Measurements from ENCODE around the gene DCTN2.
"Not testable (repeated sequence)": the region's sequence is repeated elsewhere in the genome, so short reads cannot be mapped to it uniquely, and the experiment has no call there.

DCTN2 gene

GRCh38 chr12:57527184-57527583 is 19.8 kb downstream of the DCTN2 start:
- DNase-seq (ENCODE audit: low read depth): no peak

- DNase-seq (ENCODE audit: low read depth): no peak
These were observed 20.4 kb downstream of the DCTN2 start for GRCh38 chr12:57526477-57527126.

- DNase-seq (ENCODE audit: low read depth): no peak
These were observed 21.2 kb downstream of the DCTN2 start for GRCh38 chr12:57525615-57526383.

- no peak for DNase-seq (ENCODE audit: low read depth)
These were observed 22.0 kb downstream of the DCTN2 start for GRCh38 chr12:57524814-57525614.

- no peak for DNase-seq (ENCODE audit: low read depth)
These were observed 23.0 kb downstream of the DCTN2 start for GRCh38 chr12:57523706-57524614.

DNA sequence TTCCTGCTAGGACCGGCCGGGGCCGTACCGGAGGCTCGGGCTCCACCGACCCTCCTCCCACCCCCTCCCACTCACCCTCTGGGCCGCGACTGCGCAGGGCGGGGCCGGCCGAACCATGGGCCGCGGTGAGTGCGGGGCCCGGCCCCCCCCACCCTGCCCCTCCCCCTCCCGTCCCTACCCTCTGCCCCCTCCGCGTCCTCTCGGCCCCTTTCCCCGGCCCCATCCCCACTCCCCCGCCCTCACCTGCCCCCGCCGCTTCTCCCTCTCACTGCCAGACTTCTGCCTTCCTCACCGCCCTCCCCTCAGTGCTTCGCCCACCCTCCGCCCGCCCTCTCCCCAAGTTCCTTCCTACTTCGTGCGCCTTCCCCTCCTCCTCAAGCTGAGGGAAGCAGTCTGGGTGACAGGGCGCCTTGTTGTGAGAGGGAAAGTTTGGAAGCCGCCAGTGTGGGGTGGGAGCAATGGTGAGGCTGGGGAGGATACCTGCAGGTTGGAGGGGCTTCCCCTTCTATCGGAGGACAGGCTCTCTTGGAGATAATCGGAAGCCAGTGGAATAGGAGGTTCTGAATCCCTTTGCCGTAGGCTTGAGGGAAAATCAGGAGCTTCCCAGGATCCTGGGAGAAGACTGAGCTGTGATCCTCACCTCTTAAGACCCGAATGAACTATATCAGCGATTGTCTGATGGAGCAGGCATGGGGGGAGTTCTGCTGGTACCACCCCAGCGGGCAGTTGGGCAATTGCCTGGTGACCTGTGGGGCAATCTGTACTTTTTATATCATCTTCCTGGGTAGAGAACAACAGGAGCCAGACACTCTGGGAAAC is 23.9 kb downstream of the DCTN2 start:
- DNase-seq (ENCODE audit: low read depth): no peak

DNA sequence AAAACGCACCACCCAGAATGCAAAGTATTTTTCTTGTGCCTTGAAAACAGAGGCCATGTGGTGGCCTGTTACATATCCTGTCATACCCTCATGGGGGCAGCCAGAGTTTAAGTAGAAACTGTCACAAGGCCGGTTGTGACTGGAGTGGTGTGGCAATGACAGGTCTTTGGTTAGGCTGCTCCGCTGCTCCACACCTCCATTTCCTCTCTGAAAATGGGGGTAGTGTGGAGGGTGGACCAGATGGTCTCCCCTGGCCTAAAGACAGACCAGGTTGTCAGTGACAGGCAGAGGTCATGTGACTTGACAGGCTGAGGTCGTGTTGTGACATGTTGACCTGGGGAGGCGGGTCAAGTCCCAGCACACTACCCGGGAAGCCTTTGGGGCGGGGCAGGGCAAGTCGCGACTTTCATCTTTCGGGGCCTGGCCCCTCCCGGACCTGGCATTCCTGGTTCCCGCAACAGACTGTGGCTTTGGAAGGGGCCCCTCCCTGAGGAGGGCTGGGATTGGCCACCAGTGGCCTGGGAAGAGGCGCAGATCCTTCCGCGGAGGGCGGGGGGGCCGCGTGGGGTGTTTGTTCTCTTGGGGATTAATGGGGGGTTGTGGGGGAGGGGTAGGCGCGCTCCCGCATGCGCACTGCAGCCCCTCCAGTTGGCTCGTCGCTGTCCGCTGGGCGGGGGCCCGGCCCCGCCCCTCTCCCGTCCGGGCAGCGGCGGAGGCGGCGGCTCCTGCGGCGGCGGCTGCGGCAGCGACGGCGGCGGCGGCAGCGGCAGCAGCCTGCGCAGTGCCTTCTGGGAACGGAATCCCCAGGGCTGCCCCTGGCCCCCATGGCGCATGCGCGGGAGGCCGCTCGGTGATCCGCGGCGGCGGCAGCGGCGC is 24.7 kb downstream of the DCTN2 start, which contains the start of gene MBD6:
TSS of gene MBD6 (plus strand) at position 814 of the 876 bp plus-strand sequence. CDS start 1,480 bp downstream, outside the sequence.
- peak; percentile 83 for DNase-seq (ENCODE audit: low read depth)

DNA sequence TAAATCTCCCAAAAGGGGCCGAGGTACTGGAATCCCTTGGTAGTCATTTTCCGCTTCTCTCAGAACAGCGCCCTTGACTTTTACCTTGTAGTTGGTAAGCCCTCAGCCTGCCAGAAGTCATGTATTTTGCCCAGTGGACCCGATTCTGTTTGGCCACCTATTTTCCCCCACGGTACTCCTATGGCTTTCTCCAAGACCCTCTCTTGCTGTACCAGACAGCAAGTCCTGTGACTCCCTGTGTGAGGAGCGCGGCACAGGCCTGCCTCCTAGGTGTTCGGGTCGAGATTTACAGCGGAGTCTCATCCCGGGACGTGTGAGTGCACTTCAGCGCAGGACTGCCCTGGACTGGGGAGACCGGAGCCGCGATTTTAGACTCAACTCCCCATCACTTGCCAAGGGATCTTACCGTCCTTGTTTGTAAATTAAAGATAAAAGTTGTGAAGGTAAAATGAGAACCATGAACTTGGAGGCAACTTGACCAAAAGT is 25.4 kb downstream of the DCTN2 start:
- DNase-seq (ENCODE audit: low read depth): no peak

DNA sequence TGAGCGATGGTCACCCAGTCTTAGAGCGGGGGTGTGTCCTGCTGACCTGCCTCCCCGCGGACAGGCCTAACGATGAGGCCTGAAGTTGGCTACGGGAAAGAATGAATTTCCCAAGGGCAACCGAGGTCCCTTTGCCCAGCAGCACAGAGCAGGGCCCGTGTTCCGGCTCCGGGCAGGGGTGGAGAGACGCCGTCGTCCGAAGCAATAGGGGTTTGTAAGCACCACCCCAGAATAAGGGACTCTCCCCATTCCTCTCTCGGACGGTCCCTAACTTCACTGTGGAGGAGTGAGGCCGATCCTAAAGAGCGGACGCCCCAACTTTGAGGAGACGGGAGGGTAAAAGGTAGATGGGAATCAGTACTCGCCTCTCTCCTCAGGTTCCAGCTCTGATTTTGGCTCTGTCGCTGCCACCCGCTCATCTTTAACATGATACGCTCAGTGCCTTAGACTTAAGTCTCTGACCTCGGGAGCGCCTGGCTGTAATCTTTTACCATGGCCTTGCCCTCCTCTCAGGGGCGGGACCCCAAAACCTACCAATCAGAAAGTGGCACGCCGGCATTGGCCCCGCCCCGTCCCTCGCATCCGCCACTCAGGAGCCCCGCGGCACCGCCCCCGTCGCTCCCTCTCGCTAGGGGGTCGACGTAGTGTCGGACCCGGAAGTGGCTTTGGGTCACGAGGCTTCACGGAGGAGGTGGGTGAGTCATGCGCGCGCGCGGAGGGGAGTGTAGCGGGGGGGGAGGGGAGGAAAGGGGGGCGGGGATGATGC is 26.8 kb downstream of the DCTN2 start, which contains the start of gene DDIT3:
TSS of gene DDIT3 (minus strand) at position 462 of the 766 bp plus-strand sequence. CDS start 3,108 bp downstream, outside the sequence.
- peak; percentile 97 for DNase-seq (ENCODE audit: low read depth)

DNA sequence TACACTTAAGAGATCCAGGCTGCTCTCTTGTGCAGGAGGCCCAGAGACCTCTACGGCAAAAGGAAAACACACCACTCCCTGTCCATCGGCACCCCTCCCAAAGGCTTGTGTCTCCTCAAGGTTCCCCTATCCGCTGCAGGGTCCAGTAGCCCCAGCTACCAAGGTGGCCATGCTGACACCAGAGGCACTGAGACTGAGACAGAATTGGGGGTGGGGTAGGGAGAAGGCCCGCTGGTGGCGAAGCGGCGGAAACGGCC is 27.3 kb downstream of the DCTN2 start:
- no peak for DNase-seq (ENCODE audit: low read depth)

GRCh38 chr12:57518920-57519795 is 27.8 kb downstream of the DCTN2 start:
- DNase-seq (ENCODE audit: low read depth): no peak

DNA sequence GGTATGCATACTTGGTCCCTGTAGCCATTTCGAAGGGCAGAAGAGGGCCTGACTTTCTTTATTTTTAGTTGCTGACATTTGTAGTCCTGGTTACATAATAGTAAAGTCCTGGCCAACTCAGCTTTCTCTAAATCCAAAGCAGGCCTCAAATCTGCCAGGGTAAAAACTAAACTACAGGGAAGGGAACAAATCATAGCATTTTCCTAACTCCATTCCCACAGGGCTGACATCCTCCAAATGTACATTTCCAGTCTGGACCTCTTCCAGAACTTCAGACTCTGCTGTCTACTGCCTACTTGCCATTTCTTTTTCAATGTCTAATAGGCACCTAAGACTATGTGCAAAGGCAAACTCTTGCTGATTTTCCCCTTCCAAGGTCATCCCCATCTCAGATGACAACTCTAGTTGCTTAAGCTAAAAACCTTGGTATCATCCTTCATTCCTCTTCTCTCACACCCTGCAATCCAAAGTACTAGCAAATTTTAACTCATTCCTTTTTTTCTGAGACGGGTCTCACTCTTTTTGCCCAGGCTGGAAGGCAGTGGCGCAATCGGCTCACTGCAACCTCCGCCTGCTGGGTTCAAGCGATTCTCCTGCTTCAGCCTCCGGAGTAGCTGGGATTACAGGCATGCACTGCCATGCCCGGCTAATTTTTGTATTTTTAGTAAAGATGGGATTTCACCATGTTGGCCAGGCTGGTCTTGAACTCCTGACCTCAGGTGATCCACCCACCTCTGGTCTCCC is 28.6 kb downstream of the DCTN2 start:
- no peak for DNase-seq (ENCODE audit: low read depth)

DNA sequence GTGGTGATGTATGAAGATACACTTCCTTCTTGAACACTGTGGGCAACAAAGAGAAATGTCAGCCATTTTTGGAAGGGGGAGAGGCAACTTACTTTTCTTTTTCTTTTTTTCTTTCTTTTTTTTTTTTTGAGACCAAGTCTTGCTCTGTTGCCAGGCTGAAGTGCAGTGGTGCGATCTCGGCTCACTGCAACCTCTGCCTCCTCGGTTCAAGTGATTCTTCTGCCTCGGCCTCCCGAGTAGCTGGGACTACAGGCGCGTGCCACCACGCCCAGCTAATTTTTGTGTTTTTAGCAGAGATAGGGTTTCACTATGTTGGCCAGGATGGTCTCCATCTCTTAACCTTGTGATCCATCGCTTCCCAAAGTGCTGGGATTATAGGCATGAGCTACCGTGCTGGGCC is 29.3 kb downstream of the DCTN2 start:
- not testable (repeated sequence) for DNase-seq (ENCODE audit: low read depth)

DNA sequence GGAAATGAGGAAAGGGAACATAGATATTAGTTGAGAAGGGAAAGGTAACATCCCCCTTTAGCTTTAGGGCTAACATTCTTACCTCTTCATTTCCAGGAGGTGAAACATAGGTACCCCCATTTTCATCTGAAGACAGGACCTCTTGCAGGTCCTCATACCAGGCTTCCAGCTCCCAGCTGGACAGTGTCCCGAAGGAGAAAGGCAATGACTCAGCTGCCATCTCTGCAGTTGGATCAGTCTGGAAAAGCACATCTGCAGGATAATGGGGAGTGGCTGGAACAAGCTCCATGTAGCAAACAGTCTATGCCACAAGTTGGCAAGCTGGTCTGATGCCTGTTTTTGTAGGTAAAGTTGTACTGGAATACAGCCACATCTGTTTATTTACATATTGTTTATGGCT is 29.8 kb downstream of the DCTN2 start:
- no peak for DNase-seq (ENCODE audit: low read depth)

DNA sequence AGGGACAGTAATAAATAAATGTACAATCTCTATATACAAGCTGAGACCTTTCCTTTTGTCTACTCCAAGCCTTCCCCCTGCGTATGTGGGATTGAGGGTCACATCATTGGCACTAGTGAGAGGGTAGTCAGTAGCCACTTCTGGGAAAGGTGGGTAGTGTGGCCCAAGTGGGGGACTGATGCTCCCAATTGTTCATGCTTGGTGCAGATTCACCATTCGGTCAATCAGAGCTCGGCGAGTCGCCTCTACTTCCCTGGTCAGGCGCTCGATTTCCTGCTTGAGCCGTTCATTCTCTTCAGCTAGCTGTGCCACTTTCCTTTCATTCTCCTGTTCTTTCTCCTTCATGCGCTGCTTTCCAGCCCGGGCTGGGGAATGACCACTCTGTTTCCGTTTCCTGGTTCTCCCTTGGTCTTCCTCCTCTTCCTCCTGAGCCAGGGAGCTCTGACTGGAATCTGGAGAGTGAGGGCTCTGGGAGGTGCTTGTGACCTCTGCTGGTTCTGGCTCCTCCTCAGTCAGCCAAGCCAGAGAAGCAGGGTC is 30.3 kb downstream of the DCTN2 start:
- no peak for DNase-seq (ENCODE audit: low read depth)

- DNase-seq (ENCODE audit: low read depth): no peak
These were observed 31.0 kb downstream of the DCTN2 start for GRCh38 chr12:57515934-57516541.

All from stimulated activated CD8-positive, alpha-beta memory T cell treated with anti-CD3 and anti-CD28 coated beads, Interleukin-15, amount 100 ng/mL, for 24 hours (primary cell).